GM19099 (cell line): ENCODE data around the gene SRC.

Experiments used
- POLR2A ChIP-seq: IDR thresholded peaks from 3 replicates; pipeline ENCODE4 v1.6.1; 2011; ENCODE audit warnings: low read depth; ENCODE audit not compliant: insufficient read length; ENCODE audit errors: extremely low read depth

The SRC gene

GRCh38 chr20:37421060-37421905 is 75.3 kb downstream of the SRC start:
- TF ChIP-seq POLR2A: no peak

- TF ChIP-seq POLR2A: no peak
Measured at GRCh38 chr20:37421988-37422387, 76.0 kb downstream of the SRC start.

- TF ChIP-seq POLR2A: no peak
Measured at GRCh38 chr20:37422791-37423286, 76.9 kb downstream of the SRC start.

GRCh38 chr20:37423545-37423944 is 77.6 kb downstream of the SRC start:
- TF ChIP-seq POLR2A: no peak

- no peak for TF ChIP-seq POLR2A
Measured at GRCh38 chr20:37424062-37424851, 78.3 kb downstream of the SRC start.

GRCh38 chr20:37425103-37425625 is 79.2 kb downstream of the SRC start:
- no peak for TF ChIP-seq POLR2A

- no peak for TF ChIP-seq POLR2A
Measured at GRCh38 chr20:37426106-37426505, 80.2 kb downstream of the SRC start.

- TF ChIP-seq POLR2A: no peak
Measured at GRCh38 chr20:37426978-37427377, 81.0 kb downstream of the SRC start.

GRCh38 chr20:37430044-37430443 is 84.1 kb downstream of the SRC start:
- TF ChIP-seq POLR2A: no peak

GRCh38 chr20:37430778-37431460 is 85.0 kb downstream of the SRC start:
- no peak for TF ChIP-seq POLR2A

GRCh38 chr20:37431786-37432185 is 85.8 kb downstream of the SRC start:
- no peak for TF ChIP-seq POLR2A

- TF ChIP-seq POLR2A: no peak
Measured at GRCh38 chr20:37432606-37433005, 86.7 kb downstream of the SRC start.

- TF ChIP-seq POLR2A: no peak
Measured at GRCh38 chr20:37435607-37436006, 89.7 kb downstream of the SRC start.

- TF ChIP-seq POLR2A: no peak
Measured at GRCh38 chr20:37436527-37437186, 90.7 kb downstream of the SRC start.
